Bronchial epithelial cell (primary cell): Measurements from ENCODE around the gene VWF. TPM values are rescaled to one million over a fixed set of nuclear protein-coding genes. Genes with fewer than 3 reads are reported as not detected.

Experiments
- DNase-seq: peaks from one replicate; pipeline ENCODE4 v3.0.0-alpha.2; 2010; ENCODE audit warnings: low read depth
- FAIRE-seq: peaks from 2 replicates; lab custom pipeline; 2011; peaks lifted over from hg19 to GRCh38; lab: Jason Lieb, UNC
- H3K27me3 ChIP-seq: 2 replicates; pipeline ENCODE4 v1.5.1; 2011; ENCODE audit warnings: low read length; ENCODE audit not compliant: control insufficient read depth, insufficient read depth
- H3K36me3 ChIP-seq: 2 replicates; pipeline ENCODE4 v1.5.1; 2011; ENCODE audit warnings: low read length; ENCODE audit not compliant: control insufficient read depth, insufficient read depth
- H3K4me3 ChIP-seq: 2 replicates; pipeline ENCODE4 v1.5.1; 2011; ENCODE audit warnings: mild to moderate bottlenecking, low read depth, low read length, control low read depth
- total RNA-seq: library from RNA; depleted of rRNA; stranded (reverse); fragments of >200 nt; gene quantifications from 2 replicates; pipeline ENCODE4 v1.2.1, GENCODE V29; 2014
- TF ChIP-seq, protein P1 (sequence below): IDR thresholded peaks from 2 replicates; pipeline ENCODE4 v1.5.1; 2011; ENCODE audit warnings: mild to moderate bottlenecking, moderate library complexity, low read length, control low read depth, inconsistent platforms; ENCODE audit not compliant: insufficient read depth, severe bottlenecking

Gene VWF
- total RNA-seq, 1 donor from 2014 or later = 0.26 TPM

DNA sequence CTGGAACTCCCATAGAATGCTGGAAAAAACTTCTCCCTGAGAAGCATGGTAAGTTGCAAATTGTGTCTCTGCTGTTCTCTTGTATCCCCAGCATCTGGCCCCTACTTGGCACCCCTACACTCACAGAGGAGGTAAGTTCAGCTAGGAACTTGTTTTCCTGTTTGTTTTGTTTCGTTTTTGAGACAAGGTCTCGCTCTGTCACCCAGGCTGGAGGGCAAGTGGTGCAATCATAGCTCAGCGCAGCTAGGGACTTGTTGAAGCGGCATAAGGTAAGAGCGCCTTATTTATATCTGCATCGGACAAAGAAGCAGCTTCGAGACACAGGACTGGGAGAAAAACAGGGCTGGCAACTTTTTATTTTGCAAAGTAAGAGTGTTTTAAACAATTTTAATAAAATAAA, 161.0 kb downstream of the VWF start:
- TF ChIP-seq, protein P1, sequence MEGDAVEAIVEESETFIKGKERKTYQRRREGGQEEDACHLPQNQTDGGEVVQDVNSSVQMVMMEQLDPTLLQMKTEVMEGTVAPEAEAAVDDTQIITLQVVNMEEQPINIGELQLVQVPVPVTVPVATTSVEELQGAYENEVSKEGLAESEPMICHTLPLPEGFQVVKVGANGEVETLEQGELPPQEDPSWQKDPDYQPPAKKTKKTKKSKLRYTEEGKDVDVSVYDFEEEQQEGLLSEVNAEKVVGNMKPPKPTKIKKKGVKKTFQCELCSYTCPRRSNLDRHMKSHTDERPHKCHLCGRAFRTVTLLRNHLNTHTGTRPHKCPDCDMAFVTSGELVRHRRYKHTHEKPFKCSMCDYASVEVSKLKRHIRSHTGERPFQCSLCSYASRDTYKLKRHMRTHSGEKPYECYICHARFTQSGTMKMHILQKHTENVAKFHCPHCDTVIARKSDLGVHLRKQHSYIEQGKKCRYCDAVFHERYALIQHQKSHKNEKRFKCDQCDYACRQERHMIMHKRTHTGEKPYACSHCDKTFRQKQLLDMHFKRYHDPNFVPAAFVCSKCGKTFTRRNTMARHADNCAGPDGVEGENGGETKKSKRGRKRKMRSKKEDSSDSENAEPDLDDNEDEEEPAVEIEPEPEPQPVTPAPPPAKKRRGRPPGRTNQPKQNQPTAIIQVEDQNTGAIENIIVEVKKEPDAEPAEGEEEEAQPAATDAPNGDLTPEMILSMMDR = no peak
- DNase-seq = no peak
- no peak for FAIRE-seq
- Histone ChIP-seq H3K27me3 (no peaks in the 10 kb centered on the region), H3K36me3 (no peaks in the 10 kb centered on the region), H3K4me3 (no peak overlapping the region)

DNA sequence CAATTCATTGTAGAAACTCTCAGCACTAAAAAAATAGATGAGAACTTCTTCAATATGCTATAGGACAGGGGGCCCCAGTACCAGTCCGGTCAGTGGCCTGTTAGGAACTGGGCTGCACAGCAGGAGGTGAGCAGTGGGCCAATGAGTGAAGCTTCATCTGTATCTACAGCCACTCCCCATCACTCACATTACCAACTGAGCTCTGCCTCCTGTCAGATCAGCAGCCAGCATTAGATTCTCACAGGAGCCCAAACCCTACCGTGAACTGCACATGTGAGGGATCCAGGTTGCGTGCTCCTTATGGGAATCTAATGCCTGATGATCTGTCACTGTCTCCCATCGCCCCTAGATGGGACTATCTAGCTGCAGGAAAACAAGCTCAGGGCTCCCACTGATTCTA, 163.7 kb downstream of the VWF start:
- TF ChIP-seq, protein P1 = no peak
- Histone ChIP-seq H3K4me3 (no peak overlapping the region), H3K36me3 (no peaks in the 10 kb centered on the region), H3K27me3 (no peaks in the 10 kb centered on the region)
- FAIRE-seq = no peak
- no peak for DNase-seq

DNA sequence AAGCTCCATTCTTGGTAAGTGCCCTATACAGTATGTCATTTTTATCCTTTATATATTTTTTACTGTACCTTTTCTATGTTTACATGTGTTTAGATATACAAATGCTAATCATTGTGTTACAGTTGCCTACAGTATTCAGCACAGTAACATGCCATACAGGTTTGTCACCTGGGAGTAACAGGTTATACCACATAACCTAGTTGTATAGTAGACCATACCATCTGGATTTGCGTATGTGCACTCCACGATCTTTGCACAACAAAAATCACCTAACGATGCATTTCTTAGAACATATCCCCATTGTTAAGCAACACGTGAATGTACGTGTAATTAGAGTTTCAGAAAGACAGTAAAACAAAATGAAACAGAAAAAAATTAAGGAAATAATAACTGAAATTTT, 167.5 kb downstream of the VWF start:
- TF ChIP-seq, protein P1 = no peak

DNA sequence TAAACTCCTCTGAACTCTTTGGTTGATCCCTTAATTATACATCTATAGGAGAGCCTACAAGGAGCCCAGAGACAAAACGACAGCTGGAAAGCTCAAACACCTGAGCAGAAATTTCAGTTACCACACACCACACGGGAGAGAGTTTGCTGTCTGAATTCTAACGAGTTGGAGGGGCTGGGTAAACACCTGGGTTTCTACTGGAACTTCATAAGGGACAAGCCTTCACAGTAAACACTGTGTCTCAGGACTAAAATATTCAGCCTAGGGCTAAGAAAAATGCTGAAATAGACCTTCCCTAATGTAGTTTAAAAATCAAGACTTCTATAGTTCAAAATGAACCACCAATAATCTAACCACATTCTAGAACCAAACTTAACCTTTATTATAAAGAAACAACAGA, 169.8 kb downstream of the VWF start:
- peak; percentile 10 for DNase-seq
- TF ChIP-seq, protein P1 = no peak
- FAIRE-seq = no peak
- no peak overlapping the region for H3K4me3 ChIP-seq
- H3K27me3 ChIP-seq = peaks cover 4% of the 10 kb centered on the region
- H3K36me3 ChIP-seq = no peaks in the 10 kb centered on the region

More for the DNA sequence above, 167.5 kb downstream of the VWF start:
- no peaks in the 10 kb centered on the region for H3K27me3 ChIP-seq
- DNase-seq (peak; percentile 8), FAIRE-seq (no peak)
- no peak overlapping the region for H3K4me3 ChIP-seq
- no peaks in the 10 kb centered on the region for H3K36me3 ChIP-seq

DNA sequence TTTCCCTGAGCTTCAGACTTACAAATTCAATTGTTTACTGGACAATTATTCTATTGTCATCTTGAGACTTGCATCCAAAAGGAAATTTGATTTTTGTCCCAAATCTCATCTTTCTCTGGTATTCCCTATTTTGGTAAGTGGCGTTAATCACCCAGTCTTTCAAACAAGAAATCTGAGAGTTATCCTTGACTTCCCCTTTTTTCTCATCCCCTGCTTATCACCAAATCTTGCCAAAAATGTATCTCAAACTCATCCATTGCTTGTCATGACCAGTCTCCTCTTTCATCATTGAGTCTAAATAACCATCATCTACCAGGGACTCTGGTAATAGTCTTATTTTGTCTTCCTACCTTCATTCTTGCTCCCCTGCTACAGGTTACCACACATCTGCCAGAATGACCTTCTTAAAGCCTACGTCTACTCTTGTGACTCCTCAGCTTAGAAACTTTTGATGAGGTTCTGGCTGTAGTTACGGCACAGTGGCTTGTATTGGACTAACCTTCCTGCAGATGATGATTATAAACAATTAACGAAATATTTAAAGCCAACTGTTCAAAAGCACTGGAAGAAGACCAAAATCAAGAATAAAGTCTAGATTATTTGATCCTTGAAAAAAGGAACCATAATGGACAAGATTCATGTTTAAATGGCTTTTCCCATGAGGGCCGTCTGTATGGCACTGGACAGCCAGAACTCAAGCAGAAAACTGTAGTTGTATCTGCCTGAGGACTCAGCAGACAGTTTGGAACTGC, 170.5 kb downstream of the VWF start:
- TF ChIP-seq, protein P1 = no peak
- H3K27me3 ChIP-seq = peaks cover 4% of the 10 kb centered on the region
- no peak for FAIRE-seq
- no peak overlapping the region for H3K4me3 ChIP-seq
- no peak for DNase-seq
- H3K36me3 ChIP-seq = no peaks in the 10 kb centered on the region

DNA sequence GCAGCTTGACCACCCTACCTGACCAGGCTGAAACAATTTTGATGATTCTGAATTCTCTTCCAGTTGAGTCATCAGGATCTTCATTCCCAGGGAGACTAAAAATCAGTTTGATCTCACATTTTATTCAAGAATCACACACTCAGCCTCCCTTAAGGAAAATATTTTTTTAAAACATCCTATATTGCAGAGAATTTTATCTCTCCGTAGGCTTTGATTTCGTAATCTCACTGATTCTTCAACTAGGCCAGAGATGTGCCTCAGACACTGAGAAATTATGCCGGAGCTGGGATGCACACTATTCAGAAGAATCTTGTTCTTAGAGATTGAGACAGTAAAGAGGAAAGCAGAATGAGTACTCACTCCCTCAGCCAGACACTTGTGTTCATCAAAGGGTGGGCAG, 172.4 kb downstream of the VWF start:
- Histone ChIP-seq H3K36me3 (no peaks in the 10 kb centered on the region), H3K4me3 (no peak overlapping the region), H3K27me3 (peaks cover 5% of the 10 kb centered on the region)
- DNase-seq (no peak), FAIRE-seq (no peak)
- TF ChIP-seq, protein P1 = no peak
